GM23338 (cell line): Measurements from ENCODE around the gene KLF2. TPM values are rescaled to one million over a fixed set of nuclear protein-coding genes. Genes with fewer than 3 reads are reported as not detected.

Source experiments
- ATAC-seq: fragments of 200-7000 bp; cut with Tn5 transposase; 3 replicates; pipeline ENCODE4 v1.9.1; 2020
- DNase-seq: peaks from one replicate; pipeline ENCODE4 v3.0.0-alpha.2; 2015; ENCODE audit warnings: low spot score
- H2AFZ ChIP-seq: fragments of 200-600 bp; sonication (generic); 2 replicates; pipeline ENCODE4 v1.8.0; 2016; ENCODE audit warnings: antibody characterized with exemption, mild to moderate bottlenecking, moderate library complexity
- H3F3A ChIP-seq: fragments of 200-600 bp; sonication (generic); replicated peaks from 2 replicates; pipeline ENCODE4 v1.8.0; 2017; ENCODE audit warnings: antibody characterized with exemption, mixed run types, low read depth
- H3K27ac ChIP-seq: fragments of 200-600 bp; sonication (generic); 2 replicates; pipeline ENCODE4 v1.6.1; 2016; ENCODE audit warnings: low read depth
- H3K27me3 ChIP-seq: fragments of 200-600 bp; sonication (generic); 2 replicates; pipeline ENCODE4 v1.8.0; 2016; ENCODE audit warnings: mild to moderate bottlenecking, mixed run types, moderate library complexity; ENCODE audit not compliant: insufficient read depth
- H3K36me3 ChIP-seq: fragments of 200-600 bp; sonication (generic); 2 replicates; pipeline ENCODE4 v1.8.0; 2016; ENCODE audit warnings: mild to moderate bottlenecking; ENCODE audit not compliant: insufficient read depth
- H3K4me1 ChIP-seq: fragments of 200-600 bp; sonication (generic); 2 replicates; pipeline ENCODE4 v1.8.0; 2016; ENCODE audit warnings: mild to moderate bottlenecking, moderate library complexity; ENCODE audit not compliant: insufficient read depth
- H3K4me2 ChIP-seq: fragments of 200-600 bp; sonication (generic); 2 replicates; pipeline ENCODE4 v1.7.1; 2017; ENCODE audit warnings: mixed run types
- H3K4me3 ChIP-seq: fragments of 200-600 bp; sonication (generic); 2 replicates; pipeline ENCODE4 v1.6.1; 2016; ENCODE audit warnings: mixed run types
- H3K79me2 ChIP-seq: fragments of 200-600 bp; sonication (generic); replicated peaks from 2 replicates; pipeline ENCODE4 v1.8.0; 2017; ENCODE audit warnings: mild to moderate bottlenecking; ENCODE audit not compliant: insufficient read depth
- H3K9me2 ChIP-seq: fragments of 200-600 bp; sonication (generic); 2 replicates; pipeline ENCODE4 v1.8.0; 2017; ENCODE audit not compliant: insufficient read depth
- H4K20me1 ChIP-seq: fragments of 200-600 bp; sonication (generic); replicated peaks from 2 replicates; pipeline ENCODE4 v1.8.0; 2017; ENCODE audit warnings: mild to moderate bottlenecking; ENCODE audit not compliant: insufficient read depth
- H3K27ac Mint-ChIP-seq: 2 replicates; pipeline ENCODE4 v1.8.0; 2020; ENCODE audit warnings: inconsistent platforms, mild to moderate bottlenecking, moderate library complexity, mixed read lengths
- H3K27me3 Mint-ChIP-seq: 3 replicates; pipeline ENCODE4 v1.8.0; 2022; ENCODE audit warnings: low read depth, mild to moderate bottlenecking, moderate library complexity, mixed read lengths, inconsistent platforms; ENCODE audit not compliant: insufficient read depth, poor library complexity
- H3K36me3 Mint-ChIP-seq: 3 replicates; pipeline ENCODE4 v1.8.0; 2021; ENCODE audit warnings: low read depth, mild to moderate bottlenecking, inconsistent platforms, moderate library complexity, mixed read lengths
- H3K4me1 Mint-ChIP-seq: 3 replicates; pipeline ENCODE4 v1.8.0; 2020; ENCODE audit warnings: mild to moderate bottlenecking, inconsistent platforms, mixed read lengths
- H3K4me3 Mint-ChIP-seq: 3 replicates; pipeline ENCODE4 v1.8.0; 2021; ENCODE audit warnings: moderate library complexity, mild to moderate bottlenecking, inconsistent platforms, mixed read lengths
- H3K9me3 Mint-ChIP-seq: 3 replicates; pipeline ENCODE4 v1.8.0; 2020; ENCODE audit warnings: moderate library complexity, mild to moderate bottlenecking, inconsistent platforms, mixed read lengths
- CREB1 ChIP-seq: fragments of 250-450 bp; sonication (Bioruptor Pico); IDR thresholded peaks from 2 replicates; pipeline ENCODE4 v1.5.0; 2020; ENCODE audit warnings: low read depth, mild to moderate bottlenecking, moderate library complexity
- CTCF ChIP-seq, 2 experiments: fragments of 200-600 bp in 1 of 2; sonication (generic) in 1 of 2; conservative IDR thresholded peaks; 2 replicates each; pipeline versions ENCODE4 v1.5.1 to v1.6.1; 2016 to 2017; ENCODE audit warnings: antibody characterized with exemption in 2 of 2, low read depth in 2 of 2, mild to moderate bottlenecking in 2 of 2, moderate library complexity in 1 of 2
- EZH2 ChIP-seq: fragments of 200-600 bp; sonication (generic); IDR thresholded peaks from one replicate; pipeline ENCODE4 v1.8.0; 2017; ENCODE audit warnings: antibody characterized with exemption, mild to moderate bottlenecking, low read depth; ENCODE audit not compliant: unreplicated experiment
- EZH2phosphoT487 ChIP-seq: fragments of 200-600 bp; sonication (generic); IDR thresholded peaks from one replicate; pipeline ENCODE4 v1.8.1; 2018; ENCODE audit warnings: antibody characterized with exemption; ENCODE audit not compliant: unreplicated experiment
- JUNB ChIP-seq: IDR thresholded peaks from one replicate; pipeline ENCODE4 v1.6.1; 2016; ENCODE audit warnings: antibody characterized with exemption; ENCODE audit not compliant: unreplicated experiment
- NANOG ChIP-seq: IDR thresholded peaks from 2 replicates; pipeline ENCODE4 v1.6.1; 2016; ENCODE audit warnings: antibody characterized with exemption, borderline replicate concordance
- ZNF331 ChIP-seq: fragments of 250-450 bp; sonication (Bioruptor Pico); IDR thresholded peaks from 2 replicates; pipeline ENCODE4 v1.5.0; 2020; ENCODE audit warnings: low read depth, mild to moderate bottlenecking, moderate library complexity
- ZNF462 ChIP-seq: fragments of 250-450 bp; sonication (Bioruptor Pico); IDR thresholded peaks from 2 replicates; pipeline ENCODE4 v1.5.0; 2020; ENCODE audit warnings: mild to moderate bottlenecking, moderate library complexity
- polyA plus RNA-seq: library from polyadenylated mRNA; unstranded; fragments of >200 nt; fragmentation: Nextera tagmentation; extraction: Ambion mirVana; gene quantifications from 2 replicates; pipeline ENCODE4 v1.2.1, GENCODE V29; 2016
- total RNA-seq: library from RNA; depleted of rRNA; stranded (reverse); fragments of >200 nt; shearing (Covaris generic); gene quantifications from 2 replicates; pipeline ENCODE4 v1.2.3, GENCODE V29; 2014

KLF2 gene
- total and polyA plus RNA-seq, 2 experiments from 2014 or later = 0.90 TPM; not detected in 1

- TF ChIP-seq ZNF462 (CRISPR knock-in tag) = no peak
- no peak for TF ChIP-seq NANOG
- no peak for TF ChIP-seq CTCF (conservative IDR thresholded peaks at IDR 0.05; ENCODE audit: low read depth in 2 of 2)
- TF ChIP-seq CREB1 (CRISPR knock-in tag) = no peak
- TF ChIP-seq JUNB = no peak
Observed at GRCh38 chr19:16288544-16288943, 36.1 kb upstream of the KLF2 start (continued).

- no peaks in the 10 kb centered on the region for H3K9me3 Mint-ChIP-seq
- no peaks in the 10 kb centered on the region for H4K20me1 ChIP-seq
- H3K9me2 ChIP-seq = no peaks in the 10 kb centered on the region
- H3K79me2 ChIP-seq = no peaks in the 10 kb centered on the region
- peaks cover 7% of the 10 kb centered on the region for H3K4me1 ChIP-seq
- DNase-seq = no peak
- no peaks in the 10 kb centered on the region for H3K36me3 Mint-ChIP-seq
- no peak for ATAC-seq
- TF ChIP-seq ZNF331 (no peak), EZH2phosphoT487 (no peak), EZH2 (no peak)
- no peaks in the 10 kb centered on the region for H3K36me3 ChIP-seq
- H3K27me3 ChIP-seq = no peaks in the 10 kb centered on the region
- no peak overlapping the region for H2AFZ ChIP-seq
- no peak overlapping the region for H3K4me2 ChIP-seq
- H3K27ac Mint-ChIP-seq = no peak overlapping the region
- H3K4me1 Mint-ChIP-seq = peaks cover 17% of the 10 kb centered on the region
- H3K27me3 Mint-ChIP-seq = peaks cover 9% of the 10 kb centered on the region
- H3K4me3 ChIP-seq = no peak overlapping the region
- H3K4me3 Mint-ChIP-seq = no peak overlapping the region
- H3F3A ChIP-seq = no peaks in the 10 kb centered on the region
- H3K27ac ChIP-seq = no peak overlapping the region
Observed at GRCh38 chr19:16289594-16289993, 35.0 kb upstream of the KLF2 start.
